Spleen (tissue), 11 donors: Measurements from ENCODE around the gene C6orf132. TPM values are rescaled to one million over a fixed set of nuclear protein-coding genes. Genes with fewer than 3 reads are reported as not detected.

Source experiments
- DNase-seq: peaks from one replicate; pipeline ENCODE4 v3.0.0-alpha.2; 2020
- H3K27ac ChIP-seq, 8 donors: fragments of 200-600 bp; sonication (generic) in 7 of 8; 1 replicate in 4 of 8; 2 replicates in 4 of 8; pipeline versions ENCODE4 v1.5.0 to v1.8.0; 2016 to 2021; ENCODE audit warnings: inconsistent platforms in 4 of 8, mild to moderate bottlenecking in 4 of 8, moderate library complexity in 1 of 8
- H3K27me3 ChIP-seq, 7 donors: fragments of 200-600 bp; sonication (generic) in 6 of 7; replicated peaks in 1 of 7; 1 replicate in 4 of 7; 2 replicates in 3 of 7; pipeline versions ENCODE4 v1.5.0 to v1.8.0; 2016 to 2021; ENCODE audit warnings: inconsistent platforms in 3 of 7, mild to moderate bottlenecking in 1 of 7
- H3K36me3 ChIP-seq, 6 donors: fragments of 200-600 bp; sonication (generic) in 5 of 6; 1 replicate in 4 of 6; 2 replicates in 2 of 6; pipeline versions ENCODE4 v1.5.0 to v1.8.0; 2016 to 2021; ENCODE audit warnings: inconsistent platforms in 2 of 6
- H3K4me1 ChIP-seq, 6 donors: fragments of 200-600 bp; sonication (generic) in 5 of 6; 1 replicate in 3 of 6; 2 replicates in 3 of 6; pipeline versions ENCODE4 v1.5.0 to v1.8.0; 2016 to 2021; ENCODE audit warnings: inconsistent platforms in 3 of 6
- H3K4me3 ChIP-seq, 8 donors: fragments of 200-600 bp; sonication (generic) in 7 of 8; 1 replicate in 4 of 8; 2 replicates in 4 of 8; pipeline versions ENCODE4 v1.5.0 to v1.8.0; 2016 to 2021; ENCODE audit warnings: inconsistent platforms in 4 of 8, mild to moderate bottlenecking in 4 of 8, moderate library complexity in 2 of 8
- H3K9me3 ChIP-seq, 8 donors: fragments of 200-600 bp; sonication (generic) in 7 of 8; 1 replicate in 4 of 8; 2 replicates in 4 of 8; pipeline versions ENCODE4 v1.5.0 to v1.8.0; 2016 to 2021; ENCODE audit warnings: inconsistent platforms in 4 of 8
- CTCF ChIP-seq, 11 experiments: fragments of 200-600 bp in 7 of 11; fragments of 450-650 bp in 4 of 11; sonication (generic) in 4 of 11; IDR thresholded peaks in 8 of 11; conservative IDR thresholded peaks in 3 of 11; 1 replicate in 7 of 11; 2 replicates in 4 of 11; pipeline versions ENCODE4 v1.4.0 to v1.8.0; 2016 to 2021; ENCODE audit warnings: antibody characterized with exemption in 11 of 11, inconsistent platforms in 4 of 11, mild to moderate bottlenecking in 1 of 11
- POLR2A ChIP-seq, 3 donors: fragments of 450-650 bp; IDR thresholded peaks; one replicate each; pipeline ENCODE4 v1.5.1; 2017; ENCODE audit warnings: antibody characterized with exemption in 3 of 3, mild to moderate bottlenecking in 1 of 3
- POLR2AphosphoS5 ChIP-seq, 3 donors: sonication (generic); formaldehyde crosslinking; IDR thresholded peaks; one replicate each; pipeline ENCODE4 v1.5.1; 2017; ENCODE audit warnings: antibody characterized with exemption in 3 of 3
- WGBS, 5 donors: extraction: QIAGEN DNeasy Blood & Tissue Kit in 3 of 5; methylation state at CpG; one replicate each; pipeline versions ENCODE4 v1.1.5 to v1.1.7; 2013 to 2018; 5-methylcytosine and 5-hydroxymethylcytosine counted together
- intact Hi-C: fragments of 100-400 bp; cut with DNase I; formaldehyde crosslinking; loops from one replicate; pipeline ENCODE4 v1.15.0; 2023; ENCODE audit warnings: low total_unique reads
- polyA plus RNA-seq, 3 donors: library from polyadenylated mRNA; stranded (reverse); fragments of 200-250 nt; gene quantifications; one replicate each; pipeline ENCODE4 v1.2.1, GENCODE V29; 2013
- total RNA-seq, 7 donors: library from RNA; depleted of rRNA in 3 of 7; stranded (reverse); fragments of >200 nt in 3 of 7; fragmentation: NEBNext Ultra II Directional in 4 of 7; extraction: Animal tissue kit (Norgen Biotek cat#: 25700) in 4 of 7; gene quantifications; one replicate each; pipeline versions ENCODE4 v1.1.0 to v1.2.1, GENCODE V29; 2016 to 2021
- donor health status: healthy with polysubstance abuse.
- donor health status: DM: no; HTN: no; CAD: no; lungs with moderate emphysema.
- donor health status: DM: no; HTN: no; CAD: no.
- donor health status: Bipolar disorder and iron deficiency.
- donor health status: healthy.
- donor health status: DM: no; HTN: no; CAD: no.
- donor health status: DM: yes; HTN: yes; CAD: no.

C6orf132 gene
- total and polyA plus RNA-seq, 10 donors, result 0.05 to 0.27 (median 0.13) TPM; not detected in 3

DNA sequence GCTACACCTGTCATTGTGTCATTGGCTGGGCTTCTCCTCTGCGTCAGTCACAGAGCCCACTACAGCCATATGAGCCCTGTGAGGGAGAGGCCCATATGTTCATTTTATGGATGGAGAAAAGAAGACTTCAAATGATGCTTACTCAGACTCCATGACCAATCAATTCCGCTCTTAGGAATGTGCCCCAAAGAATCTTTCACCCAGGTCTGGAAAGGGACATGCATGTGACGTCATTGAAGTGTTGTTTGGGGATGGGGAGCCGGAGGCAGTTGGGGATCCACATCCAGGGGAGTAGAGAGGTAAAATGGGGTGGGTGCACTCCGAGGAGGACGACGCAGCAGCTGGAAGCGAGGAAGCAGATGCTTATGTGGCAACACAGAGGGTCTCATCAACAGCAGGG lies 9.6 kb upstream of the C6orf132 start:
- no peaks in the 10 kb centered on the region for H3K36me3 ChIP-seq
- no peak overlapping the region for H3K27ac ChIP-seq
- intact Hi-C loops, result no loop called here

DNA sequence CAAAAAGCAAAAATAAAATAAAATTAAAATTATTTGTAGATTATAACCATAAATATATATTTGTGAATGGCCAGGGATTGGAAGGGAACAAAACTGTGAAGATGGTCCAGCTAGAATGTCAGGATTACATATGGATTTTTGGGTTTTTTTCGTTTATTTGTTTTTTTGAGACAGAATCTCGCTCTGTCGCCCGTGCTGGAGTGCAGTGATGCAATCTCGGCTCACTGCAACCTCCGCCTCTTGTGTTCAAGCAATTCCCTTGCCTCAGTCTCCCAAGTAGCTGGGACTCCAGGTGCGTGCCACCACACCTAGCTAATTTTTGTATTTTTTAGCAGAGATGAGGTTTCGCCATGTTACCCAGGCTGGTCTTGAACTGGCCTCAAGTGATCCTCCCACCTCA lies 7.8 kb upstream of the C6orf132 start:
- H3K27me3 ChIP-seq, result no peaks in the 10 kb centered on the region
- no peaks in the 10 kb centered on the region for H3K4me1 ChIP-seq
- H3K27ac ChIP-seq, result no peak overlapping the region
- 86 to 93% (median 88%) methylated on average over 8 of the region's 8 CpGs for WGBS, 5 donors
- intact Hi-C loops, result no loop called here
- no peaks in the 10 kb centered on the region for H3K36me3 ChIP-seq
- DNase-seq, result no peak
- H3K4me3 ChIP-seq, result no peak overlapping the region
- TF ChIP-seq CTCF (IDR thresholded peaks at IDR 0.05 in 8 of 11, conservative IDR thresholded peaks at IDR 0.05 in 3 of 11) (no peak), POLR2A (IDR thresholded peaks at IDR 0.05) (no peak), POLR2AphosphoS5 (IDR thresholded peaks at IDR 0.05) (no peak)
- no peaks in the 10 kb centered on the region for H3K9me3 ChIP-seq

More for the DNA sequence above, 9.6 kb upstream of the C6orf132 start:
- WGBS, 5 donors, result 85 to 89% (median 86%) methylated on average over 8 of the region's 8 CpGs
- Histone ChIP-seq H3K4me3 (no peak overlapping the region), H3K9me3 (no peaks in the 10 kb centered on the region), H3K4me1 (no peaks in the 10 kb centered on the region), H3K27me3 (no peaks in the 10 kb centered on the region)
- DNase-seq, result no peak
- TF ChIP-seq POLR2AphosphoS5 (IDR thresholded peaks at IDR 0.05) (no peak), CTCF (IDR thresholded peaks at IDR 0.05 in 8 of 11, conservative IDR thresholded peaks at IDR 0.05 in 3 of 11) (no peak), POLR2A (IDR thresholded peaks at IDR 0.05) (no peak)

DNA sequence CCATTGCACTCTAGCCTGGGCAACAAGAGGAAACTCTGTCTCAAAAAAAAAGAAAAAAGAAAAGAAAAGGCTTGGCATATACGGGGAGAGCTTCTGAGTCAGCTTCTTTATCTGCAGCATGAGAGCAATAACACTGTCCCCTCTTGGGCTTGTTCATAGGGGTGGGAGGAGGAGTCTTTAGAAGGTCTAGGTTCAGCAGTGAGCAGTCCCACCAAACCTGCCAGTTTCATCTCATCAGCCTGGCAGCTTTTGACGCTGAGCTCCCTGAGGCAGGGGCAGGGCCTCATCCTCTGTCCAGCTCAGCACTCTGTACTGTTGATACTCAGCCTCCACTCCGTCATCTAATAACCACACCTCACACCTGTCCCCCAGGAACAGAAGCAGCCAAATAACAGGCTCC lies 5.6 kb upstream of the C6orf132 start:
- Histone ChIP-seq H3K4me1 (peaks cover 0 to 2% (median 0%) of the 10 kb centered on the region in 6 donors), H3K27ac (no peak overlapping the region), H3K9me3 (no peaks in the 10 kb centered on the region), H3K36me3 (no peaks in the 10 kb centered on the region), H3K4me3 (no peak overlapping the region), H3K27me3 (peaks cover 0 to 14% (median 9%) of the 10 kb centered on the region in 7 donors)
- intact Hi-C loops, result no loop called here
- TF ChIP-seq POLR2A (IDR thresholded peaks at IDR 0.05) (no peak), CTCF (IDR thresholded peaks at IDR 0.05 in 8 of 11, conservative IDR thresholded peaks at IDR 0.05 in 3 of 11) (no peak), POLR2AphosphoS5 (IDR thresholded peaks at IDR 0.05) (no peak)
- no peak for DNase-seq
- WGBS, 5 donors, result 50 to 66% (median 60%) methylated on average over 3 of the region's 3 CpGs

DNA sequence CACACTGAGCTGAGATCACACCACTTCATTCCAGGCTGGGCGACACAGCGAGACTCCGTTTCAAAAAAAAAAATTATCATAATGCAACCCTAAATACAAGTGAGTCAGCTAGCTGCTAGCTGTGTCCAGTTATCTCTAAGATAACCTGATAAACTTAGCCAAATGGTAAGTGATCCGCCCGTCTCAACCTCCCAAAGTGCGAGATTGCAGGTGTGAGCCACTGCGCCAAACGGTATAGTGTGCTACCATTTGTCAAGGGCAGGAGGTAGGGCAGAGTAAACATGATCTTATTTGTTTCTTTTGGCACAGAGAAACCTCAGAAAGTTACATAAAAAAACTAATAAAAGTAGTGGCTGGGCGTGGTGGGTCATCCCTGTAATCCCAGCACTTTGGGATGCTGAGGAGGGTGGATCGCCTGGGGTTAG lies 4.7 kb upstream of the C6orf132 start:
- Histone ChIP-seq H3K27ac (no peak overlapping the region), H3K27me3 (peaks cover 0 to 23% (median 18%) of the 10 kb centered on the region in 7 donors), H3K36me3 (no peaks in the 10 kb centered on the region), H3K4me3 (no peak overlapping the region), H3K9me3 (no peaks in the 10 kb centered on the region), H3K4me1 (peaks cover 0 to 11% (median 8%) of the 10 kb centered on the region in 6 donors)
- 89 to 96% (median 89%) methylated on average over 10 of the region's 10 CpGs for WGBS, 5 donors
- DNase-seq, result no peak
- intact Hi-C loops, result no loop called here
- TF ChIP-seq POLR2A (IDR thresholded peaks at IDR 0.05), result no peak
- TF ChIP-seq POLR2AphosphoS5 (IDR thresholded peaks at IDR 0.05), result no peak
- no peak for TF ChIP-seq CTCF (IDR thresholded peaks at IDR 0.05 in 8 of 11, conservative IDR thresholded peaks at IDR 0.05 in 3 of 11)
